GM12864 (cell line): ENCODE measurements around the gene DLK1.

Source experiments
- DNase-seq: peaks from one replicate; pipeline ENCODE4 v3.0.0-alpha.2; 2011; ENCODE audit warnings: low read depth
- H3K4me3 ChIP-seq: 2 replicates; pipeline ENCODE4 v1.5.1; 2011; ENCODE audit warnings: mild to moderate bottlenecking, low read depth, low read length, control low read depth
- CTCF ChIP-seq: IDR thresholded peaks from 2 replicates; pipeline ENCODE4 v1.5.1; 2011; ENCODE audit warnings: low read depth, mild to moderate bottlenecking, moderate library complexity, low read length, control low read depth, inconsistent platforms; ENCODE audit errors: missing control alignments

The DLK1 gene

GRCh38 chr14:100692859-100693558, 33.7 kb upstream of the DLK1 start:
- DNase-seq: no peak
- no peak overlapping the region for H3K4me3 ChIP-seq
- TF ChIP-seq CTCF: no peak

GRCh38 chr14:100693877-100694578, 32.7 kb upstream of the DLK1 start:
- no peak overlapping the region for H3K4me3 ChIP-seq
- TF ChIP-seq CTCF: no peak
- no peak for DNase-seq

DNA sequence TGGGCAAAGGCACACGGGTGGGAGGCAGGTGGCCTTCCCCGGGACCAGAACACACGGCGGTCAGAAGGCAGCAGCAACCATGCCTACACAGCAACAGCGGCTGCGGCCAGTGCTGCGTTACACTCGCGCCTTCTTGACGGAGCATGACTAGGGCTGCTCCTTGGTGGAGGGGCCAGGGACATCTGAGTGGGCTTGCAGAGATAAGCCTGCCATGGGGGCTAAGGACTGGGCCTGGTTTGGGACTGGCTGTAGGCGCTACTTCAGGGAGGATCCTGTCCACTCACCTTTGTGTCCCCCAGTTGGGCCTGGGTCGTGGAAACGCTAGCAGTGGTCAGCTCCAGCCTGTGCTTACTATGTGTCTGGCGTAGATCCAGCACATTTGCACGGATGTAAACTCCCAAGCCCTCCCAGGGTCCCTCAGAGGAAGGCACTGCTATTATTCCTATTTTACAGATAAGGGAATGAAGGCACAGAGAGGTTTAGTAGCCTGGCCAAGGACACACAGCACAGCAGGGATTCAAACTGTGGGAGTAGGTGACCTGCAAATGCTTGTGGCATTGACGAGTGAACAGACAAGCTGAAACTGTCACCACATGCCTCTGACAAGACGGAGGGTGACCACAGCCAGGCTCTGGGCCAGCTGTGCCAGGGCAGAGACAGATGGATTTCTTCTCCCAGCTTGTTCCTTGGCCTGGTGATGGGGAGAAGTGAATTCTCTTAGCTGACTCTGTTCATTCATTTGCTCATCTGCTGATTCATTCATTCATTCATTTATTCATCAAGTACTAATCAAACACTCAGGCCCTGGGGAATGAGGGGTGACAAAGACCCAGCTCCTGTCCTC, 31.9 kb upstream of the DLK1 start:
- no peak overlapping the region for H3K4me3 ChIP-seq
- no peak for DNase-seq
- TF ChIP-seq CTCF: no peak

- no peak for DNase-seq
- no peak for TF ChIP-seq CTCF
- H3K4me3 ChIP-seq: no peak overlapping the region
These were observed 31.3 kb upstream of the DLK1 start for GRCh38 chr14:100695423-100695738.

DNA sequence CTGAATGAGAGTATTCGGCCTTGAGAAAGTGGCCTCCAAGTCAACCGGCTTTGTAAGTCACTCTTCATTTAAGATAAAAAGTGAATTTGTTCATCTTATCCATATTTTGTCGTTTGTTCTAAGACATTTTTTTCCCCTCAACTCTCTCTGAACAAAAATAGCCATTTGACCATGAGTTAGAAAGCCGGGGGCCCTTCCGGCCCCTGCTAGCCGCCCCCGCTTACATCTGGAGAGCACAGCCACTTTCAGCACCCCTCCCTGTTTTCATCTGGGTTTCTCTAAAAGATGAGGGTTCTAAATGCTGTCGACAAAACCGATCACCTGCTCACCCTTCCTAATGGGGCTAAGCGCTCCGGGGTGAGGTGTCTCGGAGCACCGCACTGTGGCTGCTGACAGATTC, 30.7 kb upstream of the DLK1 start:
- H3K4me3 ChIP-seq: no peak overlapping the region
- no peak for TF ChIP-seq CTCF
- DNase-seq: no peak

DNA sequence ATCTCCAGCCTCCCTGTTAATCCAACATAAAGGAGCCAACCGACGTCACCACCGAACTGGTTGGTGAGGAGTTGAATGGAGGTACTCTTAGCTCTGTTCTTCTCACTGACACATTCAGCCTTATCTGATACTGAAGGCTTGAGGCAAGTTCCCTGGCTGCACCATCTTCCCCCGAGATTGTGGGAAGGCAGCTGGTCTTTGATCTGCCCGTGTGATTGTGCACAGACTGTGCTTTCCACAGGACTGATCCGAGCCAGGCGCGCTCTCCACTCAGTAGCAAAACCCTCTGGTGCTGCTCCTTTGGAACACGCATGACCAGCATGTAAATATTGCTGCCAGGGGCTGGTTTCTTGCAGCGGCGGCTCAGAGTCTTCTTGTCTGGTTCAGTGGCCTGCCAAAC, 30.1 kb upstream of the DLK1 start:
- TF ChIP-seq CTCF: no peak
- H3K4me3 ChIP-seq: no peak overlapping the region
- DNase-seq: no peak
